COLO668 (cell line): ENCODE measurements around the gene MLXIPL.
A peak's percentile ranks its signal among the peaks of the same experiment; 100 is the strongest.
"Not testable (repeated sequence)": the region's sequence is repeated elsewhere in the genome, so short reads cannot be mapped to it uniquely, and the experiment has no call there.

ENCODE experiments used
- DNase-seq: peaks from one replicate; lab custom pipeline; 2025; ENCODE audit not compliant: unreplicated experiment; lab: John Stamatoyannopoulos, UW

Gene MLXIPL

GRCh38 chr7:73613954-73614735, 10.2 kb downstream of the MLXIPL start:
- DNase-seq, result no peak

GRCh38 chr7:73612598-73613269, 11.6 kb downstream of the MLXIPL start:
- peak; percentile 25 for DNase-seq

- DNase-seq, result no peak
These were observed 13.2 kb downstream of the MLXIPL start for GRCh38 chr7:73611017-73611555.

GRCh38 chr7:73610105-73610504, 14.2 kb downstream of the MLXIPL start:
- DNase-seq, result no peak

- DNase-seq, result not testable (repeated sequence)
These were observed 16.7 kb downstream of the MLXIPL start for GRCh38 chr7:73607692-73607983.

- DNase-seq, result peak; percentile 61
These were observed 17.3 kb downstream of the MLXIPL start for GRCh38 chr7:73606801-73607691.

- DNase-seq, result no peak
These were observed 18.6 kb downstream of the MLXIPL start for GRCh38 chr7:73605601-73606220.

GRCh38 chr7:73602721-73603651, 21.3 kb downstream of the MLXIPL start:
- no peak for DNase-seq

- no peak for DNase-seq
These were observed 24.4 kb downstream of the MLXIPL start for GRCh38 chr7:73599916-73600315.

GRCh38 chr7:73599151-73599882, 25.0 kb downstream of the MLXIPL start:
- DNase-seq, result no peak

GRCh38 chr7:73597978-73598782, 26.1 kb downstream of the MLXIPL start:
- DNase-seq, result no peak

GRCh38 chr7:73596191-73597065, 27.9 kb downstream of the MLXIPL start:
- no peak for DNase-seq

GRCh38 chr7:73595358-73595757, 29.0 kb downstream of the MLXIPL start:
- DNase-seq, result no peak

- DNase-seq, result no peak
These were observed 30.9 kb downstream of the MLXIPL start for GRCh38 chr7:73593207-73594045.

GRCh38 chr7:73586911-73587310, 37.4 kb downstream of the MLXIPL start:
- DNase-seq, result no peak

- no peak for DNase-seq
These were observed 39.1 kb downstream of the MLXIPL start for GRCh38 chr7:73585196-73585595.
